ENCODE results near the gene GNAI1. TPM values are rescaled to one million over a fixed set of nuclear protein-coding genes. Genes with fewer than 3 reads are reported as not detected.

GNAI1 gene
- total RNA-seq, 1 experiment from 2014 or later, result 39.4 TPM

DNA sequence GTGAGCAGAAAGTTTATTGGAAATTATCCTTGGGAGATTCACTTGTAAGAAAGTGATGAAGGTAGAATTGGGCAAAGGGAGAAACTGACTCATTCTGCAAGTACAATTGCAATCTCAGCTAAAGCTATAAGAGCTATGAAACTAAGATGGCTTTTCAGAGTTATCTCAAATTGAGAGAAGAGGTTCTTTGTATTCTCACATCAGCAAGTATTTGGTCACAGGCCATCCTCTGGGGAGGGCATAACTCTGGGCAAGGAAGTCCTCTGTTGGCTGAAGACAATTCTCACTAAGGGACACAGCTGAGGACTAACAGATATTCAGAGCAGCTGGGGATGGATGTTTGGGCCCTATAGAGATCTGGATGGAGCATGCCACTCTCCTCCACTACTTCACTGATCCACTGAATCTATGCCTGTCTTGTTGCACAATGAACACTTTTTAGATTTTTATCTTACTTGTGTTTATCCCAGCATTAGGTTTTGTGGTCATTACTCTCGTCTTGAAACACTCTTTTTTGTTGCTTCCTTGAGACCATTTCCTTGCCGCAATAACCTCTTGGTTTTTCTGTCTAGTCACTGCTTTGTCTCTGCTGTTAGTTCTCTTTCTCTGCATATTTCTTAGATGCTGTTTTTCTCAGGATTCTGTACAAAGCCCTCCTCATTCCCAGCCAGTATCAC is 115.1 kb downstream of the GNAI1 start:
- Histone ChIP-seq H3K4me3 (no peak overlapping the region), H3K9me3 (replicated peaks) (no peaks in the 10 kb centered on the region; the same call in 1 of the 2 replicates), H3K4me1 (no peaks in the 10 kb centered on the region), H3K27ac (no peak overlapping the region), H3K27me3 (no peaks in the 10 kb centered on the region), H3K36me3 (no peaks in the 10 kb centered on the region)
- DNase-seq, result no peak

DNA sequence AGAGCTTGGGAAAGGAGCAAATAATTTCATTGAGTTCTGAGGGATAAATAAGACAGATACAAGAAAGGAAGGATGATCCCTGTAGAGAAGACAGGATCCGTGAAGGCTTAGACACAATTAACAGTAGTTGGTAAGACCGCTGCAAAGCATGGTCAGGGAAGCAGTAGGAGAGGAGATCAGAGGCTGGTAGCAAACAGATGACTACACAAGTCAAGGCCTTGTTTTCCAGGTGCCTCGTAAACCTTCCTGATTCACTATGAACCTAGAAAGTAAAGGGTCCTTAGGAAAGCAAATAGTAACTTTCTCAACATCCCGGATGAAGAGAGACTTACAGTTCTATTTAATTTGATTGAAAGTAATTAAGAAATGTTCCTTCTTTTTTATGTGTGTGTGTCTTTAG is 118.6 kb downstream of the GNAI1 start:
- no peaks in the 10 kb centered on the region for H3K27me3 ChIP-seq
- no peaks in the 10 kb centered on the region for H3K36me3 ChIP-seq
- no peaks in the 10 kb centered on the region for H3K4me1 ChIP-seq
- H3K4me3 ChIP-seq, result no peak overlapping the region
- no peaks in the 10 kb centered on the region; the same call in 1 of the 2 replicates for H3K9me3 ChIP-seq (replicated peaks)
- no peak overlapping the region for H3K27ac ChIP-seq
- no peak for DNase-seq

GRCh38 chr7:80253653-80254052 is 119.0 kb downstream of the GNAI1 start:
- Histone ChIP-seq H3K4me1 (no peaks in the 10 kb centered on the region), H3K4me3 (no peak overlapping the region), H3K27ac (no peak overlapping the region), H3K36me3 (no peaks in the 10 kb centered on the region), H3K27me3 (no peaks in the 10 kb centered on the region), H3K9me3 (replicated peaks) (no peaks in the 10 kb centered on the region; the same call in 1 of the 2 replicates)
- DNase-seq, result no peak

- no peaks in the 10 kb centered on the region for H3K27me3 ChIP-seq
- DNase-seq, result no peak
- no peak overlapping the region for H3K27ac ChIP-seq
- no peak overlapping the region for H3K4me3 ChIP-seq
- no peaks in the 10 kb centered on the region for H3K9me3 ChIP-seq (replicated peaks)
- no peaks in the 10 kb centered on the region for H3K36me3 ChIP-seq
- no peaks in the 10 kb centered on the region for H3K4me1 ChIP-seq
These were observed 121.0 kb downstream of the GNAI1 start for GRCh38 chr7:80255656-80256055.

DNA sequence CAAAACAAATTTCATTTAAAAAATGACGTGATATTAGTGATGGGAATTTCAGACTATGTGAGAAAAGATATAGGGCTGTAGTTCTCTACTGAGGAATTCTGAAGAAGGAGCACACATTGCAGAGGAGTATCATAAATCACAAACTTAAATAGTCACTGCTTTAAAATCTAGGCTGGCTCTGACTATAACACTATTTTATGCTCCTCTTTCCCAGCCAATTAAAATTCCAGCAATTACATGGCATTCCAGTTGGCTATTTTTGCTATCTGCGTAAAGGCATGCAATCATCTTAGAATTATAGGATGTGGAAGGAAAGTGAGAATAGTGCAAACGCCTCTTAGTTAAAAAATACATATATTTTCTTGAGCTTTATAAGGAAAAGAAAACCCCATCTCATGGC is 123.1 kb downstream of the GNAI1 start:
- Histone ChIP-seq H3K36me3 (no peaks in the 10 kb centered on the region), H3K4me3 (no peak overlapping the region), H3K27ac (no peak overlapping the region), H3K27me3 (no peaks in the 10 kb centered on the region), H3K4me1 (no peaks in the 10 kb centered on the region), H3K9me3 (replicated peaks) (no peaks in the 10 kb centered on the region)
- no peak for DNase-seq

GRCh38 chr7:80260606-80261005 is 126.0 kb downstream of the GNAI1 start:
- no peaks in the 10 kb centered on the region for H3K36me3 ChIP-seq

GRCh38 chr7:80263333-80263732 is 128.7 kb downstream of the GNAI1 start:
- no peak overlapping the region for H3K27ac ChIP-seq
- no peaks in the 10 kb centered on the region for H3K27me3 ChIP-seq

More at GRCh38 chr7:80260606-80261005, 126.0 kb downstream of the GNAI1 start:
- Histone ChIP-seq H3K27me3 (no peaks in the 10 kb centered on the region), H3K9me3 (replicated peaks) (no peaks in the 10 kb centered on the region), H3K27ac (no peak overlapping the region), H3K4me1 (no peaks in the 10 kb centered on the region), H3K4me3 (no peak overlapping the region)
- no peak for DNase-seq

DNA sequence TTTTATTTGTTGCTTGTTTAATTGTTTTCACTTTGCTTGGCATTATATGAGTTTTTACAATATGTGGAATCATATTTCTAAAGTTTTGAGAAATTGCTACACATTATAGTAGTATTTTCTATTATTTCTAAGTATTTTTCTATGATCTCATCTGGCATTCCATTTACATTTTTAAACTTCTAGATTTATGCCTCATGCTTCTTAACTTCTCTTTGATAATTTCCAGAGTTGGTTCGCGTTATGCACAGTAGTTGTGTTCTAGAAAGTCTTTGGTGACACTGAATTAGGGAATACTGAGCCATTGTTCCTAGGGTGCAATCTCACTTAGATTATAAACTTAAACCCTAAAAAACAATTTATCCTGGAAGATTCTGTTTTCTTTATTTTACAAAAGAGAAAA is 129.2 kb downstream of the GNAI1 start:
- no peak overlapping the region for H3K4me3 ChIP-seq
- H3K36me3 ChIP-seq, result no peaks in the 10 kb centered on the region
- DNase-seq, result no peak
- no peaks in the 10 kb centered on the region for H3K27me3 ChIP-seq
- no peaks in the 10 kb centered on the region for H3K9me3 ChIP-seq (replicated peaks)
- no peaks in the 10 kb centered on the region for H3K4me1 ChIP-seq
- H3K27ac ChIP-seq, result no peak overlapping the region

More at GRCh38 chr7:80263333-80263732, 128.7 kb downstream of the GNAI1 start:
- Histone ChIP-seq H3K4me3 (no peak overlapping the region), H3K4me1 (no peaks in the 10 kb centered on the region), H3K9me3 (replicated peaks) (no peaks in the 10 kb centered on the region), H3K36me3 (no peaks in the 10 kb centered on the region)
- DNase-seq, result no peak

- Histone ChIP-seq H3K9me3 (replicated peaks) (no peaks in the 10 kb centered on the region), H3K27me3 (no peaks in the 10 kb centered on the region), H3K27ac (no peak overlapping the region), H3K4me3 (no peak overlapping the region), H3K36me3 (no peaks in the 10 kb centered on the region), H3K4me1 (no peaks in the 10 kb centered on the region)
- no peak for DNase-seq
These were observed 130.3 kb downstream of the GNAI1 start for GRCh38 chr7:80264769-80265495.

GRCh38 chr7:80272560-80273239 is 138.1 kb downstream of the GNAI1 start:
- Histone ChIP-seq H3K27ac (no peak overlapping the region), H3K4me1 (peaks cover 6% of the 10 kb centered on the region; the same call in 1 of the 2 replicates), H3K27me3 (no peaks in the 10 kb centered on the region), H3K4me3 (no peak overlapping the region), H3K36me3 (no peaks in the 10 kb centered on the region), H3K9me3 (replicated peaks) (no peaks in the 10 kb centered on the region)
- DNase-seq, result no peak

DNA sequence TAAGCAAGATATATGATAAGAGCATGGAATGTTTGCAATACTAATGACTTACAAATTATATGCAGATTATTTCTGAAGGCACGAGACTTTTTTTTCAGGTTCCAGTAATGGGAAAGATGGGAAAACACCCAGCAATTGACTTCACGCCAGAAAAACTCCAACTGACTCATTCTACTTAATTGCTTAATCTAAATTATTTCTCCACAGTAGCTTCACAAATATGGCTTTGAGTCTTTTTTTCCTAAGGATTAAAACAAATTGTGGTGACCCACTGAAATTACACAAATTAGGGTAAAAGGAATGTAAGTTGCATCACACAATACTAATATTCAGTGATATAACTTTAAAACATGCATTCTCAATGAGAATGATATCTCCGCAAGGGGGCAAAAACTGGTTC is 138.7 kb downstream of the GNAI1 start:
- DNase-seq, result no peak
- Histone ChIP-seq H3K4me3 (no peak overlapping the region), H3K27ac (no peak overlapping the region), H3K27me3 (no peaks in the 10 kb centered on the region), H3K9me3 (replicated peaks) (no peaks in the 10 kb centered on the region), H3K4me1 (peaks cover 9% of the 10 kb centered on the region; the same call in 1 of the 2 replicates), H3K36me3 (no peaks in the 10 kb centered on the region)

GRCh38 chr7:80275192-80275605 is 140.6 kb downstream of the GNAI1 start:
- no peaks in the 10 kb centered on the region for H3K27me3 ChIP-seq
- H3K36me3 ChIP-seq, result no peaks in the 10 kb centered on the region
- peaks cover 15% of the 10 kb centered on the region; the same call in 1 of the 2 replicates for H3K4me1 ChIP-seq
- no peak overlapping the region for H3K4me3 ChIP-seq
- H3K27ac ChIP-seq, result no peak overlapping the region
- H3K9me3 ChIP-seq (replicated peaks), result no peaks in the 10 kb centered on the region
- DNase-seq, result no peak
